ENCODE data around the gene CTNS.

- TF ChIP-seq CTCF (IDR thresholded peaks at IDR 0.05 in 4 of 5, conservative IDR thresholded peaks at IDR 0.05 in 1 of 5) (no peak), POLR2A (IDR thresholded peaks at IDR 0.05) (no peak)
These were observed 45.0 kb downstream of the CTNS start for GRCh38 chr17:3681565-3681964.
